Measurements from ENCODE around the gene LDLRAD1. TPM values are rescaled to one million over a fixed set of nuclear protein-coding genes. Genes with fewer than 3 reads are reported as not detected.
"Not testable (repeated sequence)": the region's sequence is repeated elsewhere in the genome, so short reads cannot be mapped to it uniquely, and the experiment has no call there.

The LDLRAD1 gene
- total RNA-seq, 1 experiment from 2014 or later: not detected

DNA sequence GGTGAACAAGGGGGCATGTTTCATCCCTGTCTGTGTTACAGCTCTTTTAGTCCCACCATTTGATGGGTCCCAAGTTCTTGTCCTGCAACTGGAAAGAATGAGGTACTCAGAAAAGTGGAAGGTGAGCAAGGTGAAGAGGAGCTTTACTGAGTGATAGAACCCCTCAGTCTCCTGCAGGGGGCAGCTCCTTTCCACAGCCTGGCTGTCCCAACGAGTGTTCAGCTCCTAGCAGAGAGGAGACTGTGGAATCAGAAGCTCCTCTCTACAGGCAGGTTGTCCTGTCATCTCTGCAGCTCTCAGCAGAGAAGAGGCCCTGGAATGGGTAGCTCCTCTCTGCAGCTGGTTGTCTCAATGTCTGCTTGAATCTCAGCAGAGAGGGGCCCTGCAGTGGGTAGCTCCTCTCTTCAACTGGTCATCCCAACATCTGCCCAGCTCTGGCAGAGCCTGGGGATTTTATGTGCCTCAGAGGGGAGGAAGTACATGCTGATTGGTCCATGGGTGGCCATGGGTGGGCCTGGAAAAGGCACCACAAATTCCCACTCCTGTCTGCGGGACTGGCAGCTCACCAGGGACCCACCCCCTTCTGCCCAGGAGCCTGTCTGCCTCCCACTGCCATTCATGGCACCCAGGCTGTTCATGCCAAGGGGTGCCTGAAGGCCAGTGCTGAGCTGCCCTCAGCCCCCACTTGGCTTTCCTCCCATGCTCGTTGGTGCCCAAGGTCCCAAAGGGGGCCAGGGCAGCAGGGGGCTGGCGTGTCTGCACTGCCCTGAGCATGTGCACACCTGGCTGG, 25.7 kb downstream of the LDLRAD1 start:
- no peak for DNase-seq (ENCODE audit: low spot score)

DNA sequence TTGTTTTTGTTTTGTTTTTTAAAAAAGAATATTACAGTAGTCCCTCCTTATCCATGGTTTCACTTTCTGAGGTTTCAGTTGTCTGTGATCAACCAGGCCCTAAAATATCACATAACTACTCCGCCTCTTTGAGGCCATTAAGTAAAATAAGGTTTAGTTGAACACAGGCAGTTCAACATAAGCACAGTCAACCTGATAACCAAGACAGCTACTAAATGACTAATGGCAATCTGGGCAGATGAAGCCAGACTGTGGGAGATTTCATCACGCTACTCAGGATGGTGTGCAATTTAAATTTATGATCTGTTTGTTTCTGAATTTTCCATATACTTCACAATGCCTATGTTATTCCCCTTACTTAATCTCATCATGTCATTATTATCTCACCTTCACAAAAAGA, 30.1 kb downstream of the LDLRAD1 start:
- DNase-seq (ENCODE audit: low spot score): no peak

GRCh38 chr1:53986458-53986857, 31.5 kb downstream of the LDLRAD1 start:
- no peak for DNase-seq (ENCODE audit: low spot score)

DNA sequence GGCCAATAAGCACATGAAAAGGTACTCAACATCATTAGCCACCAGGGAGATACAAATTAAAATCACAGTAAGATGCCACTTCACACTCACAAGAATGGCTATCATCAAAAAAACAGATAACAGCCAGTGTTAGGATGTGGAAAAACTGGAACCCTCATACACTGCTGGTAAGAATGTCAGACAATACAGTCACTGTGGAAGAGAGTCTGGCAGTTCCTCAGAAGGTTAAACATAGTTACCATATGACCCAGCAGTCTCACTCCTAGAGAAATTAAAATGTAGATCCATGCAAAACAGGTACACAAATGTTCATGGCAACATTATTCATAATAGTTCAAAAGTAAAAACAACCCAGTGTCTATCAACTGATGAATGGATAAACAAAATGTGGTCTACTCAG, 33.3 kb downstream of the LDLRAD1 start:
- DNase-seq (ENCODE audit: low spot score): no peak

DNA sequence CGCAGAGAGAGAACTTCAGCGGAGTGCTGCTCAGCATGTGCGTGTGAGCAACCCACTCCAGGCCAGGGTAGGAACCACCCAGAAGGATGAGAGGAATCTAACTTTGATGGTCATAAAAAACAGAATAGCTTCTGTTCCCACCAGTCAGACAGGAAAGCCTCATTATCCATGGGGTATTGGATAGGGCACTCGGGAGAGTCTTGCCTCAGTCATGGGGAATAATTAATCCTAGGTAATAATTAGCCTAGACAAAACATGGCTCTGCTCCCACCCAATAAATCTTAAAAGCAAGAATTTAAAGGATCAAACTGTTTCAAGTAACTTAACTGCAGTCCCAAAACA, 35.3 kb downstream of the LDLRAD1 start:
- DNase-seq (ENCODE audit: low spot score): no peak

GRCh38 chr1:53982034-53982762, 35.8 kb downstream of the LDLRAD1 start:
- DNase-seq (ENCODE audit: low spot score): no peak

DNA sequence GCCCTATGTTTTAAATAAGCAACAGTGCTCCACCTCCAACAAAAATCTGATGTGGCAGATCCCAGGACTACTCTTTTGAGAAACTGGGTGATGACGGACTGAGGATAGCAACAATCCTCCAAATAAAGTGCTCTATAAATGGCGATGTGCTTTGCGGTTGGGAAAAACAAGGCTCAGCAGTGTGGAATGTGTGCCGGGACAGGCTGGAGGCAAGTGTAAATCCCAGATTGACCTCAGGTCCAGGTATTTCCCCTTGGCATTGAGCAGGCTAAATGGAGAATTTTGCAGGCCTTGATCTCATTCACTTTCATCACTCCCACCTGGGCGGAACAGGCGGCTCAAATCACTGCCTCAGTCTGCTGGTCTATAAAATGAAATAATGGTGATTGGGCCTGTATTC, 36.8 kb downstream of the LDLRAD1 start:
- no peak for DNase-seq (ENCODE audit: low spot score)

- no peak for DNase-seq (ENCODE audit: low spot score)
Measured at GRCh38 chr1:53979712-53980450, 38.1 kb downstream of the LDLRAD1 start.

DNA sequence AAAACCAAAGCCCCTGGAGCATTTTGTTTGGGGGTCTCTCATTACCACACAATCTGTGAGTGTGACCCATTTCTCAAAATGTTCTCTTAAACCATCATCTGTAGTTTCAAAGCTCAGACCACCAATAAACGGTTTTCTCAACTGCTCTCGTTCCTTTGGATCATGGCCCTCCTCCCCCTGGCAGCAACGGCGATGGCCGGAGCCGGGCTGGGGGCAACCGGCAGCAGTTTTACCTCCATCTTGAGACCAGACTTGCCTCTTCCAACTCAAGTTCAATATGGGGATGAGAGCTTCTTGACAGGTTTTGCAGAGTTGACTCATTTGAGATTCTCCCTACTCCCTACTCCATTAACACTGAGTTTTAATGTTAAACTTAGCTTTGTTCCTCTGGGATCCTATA, 42.1 kb downstream of the LDLRAD1 start:
- DNase-seq (ENCODE audit: low spot score): no peak

GRCh38 chr1:53971718-53972117, 46.3 kb downstream of the LDLRAD1 start:
- DNase-seq (ENCODE audit: low spot score): no peak

DNA sequence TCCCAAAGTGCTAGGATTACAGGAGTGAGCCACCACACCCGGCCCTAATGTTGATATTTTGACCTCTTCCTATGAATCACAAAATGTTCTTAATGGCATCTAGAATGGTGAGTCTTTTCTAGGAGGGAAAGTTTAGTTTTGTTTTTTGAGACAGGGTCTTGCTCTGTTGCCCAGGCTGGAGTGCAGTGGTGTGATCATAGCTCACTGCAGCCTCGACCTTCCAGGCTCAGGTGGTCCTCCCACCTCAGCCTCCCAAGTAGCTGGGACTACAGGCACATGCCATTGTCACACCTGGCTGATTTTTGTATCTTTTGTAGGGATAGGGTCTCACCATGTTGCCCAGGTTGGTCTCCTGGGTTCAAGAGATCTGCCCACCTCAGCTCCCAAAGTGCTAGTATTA, 48.7 kb downstream of the LDLRAD1 start:
- DNase-seq (ENCODE audit: low spot score): not testable (repeated sequence)

GRCh38 chr1:53968125-53968513, 49.9 kb downstream of the LDLRAD1 start:
- no peak for DNase-seq (ENCODE audit: low spot score)

- DNase-seq (ENCODE audit: low spot score): no peak
Measured at GRCh38 chr1:53967409-53968124, 50.4 kb downstream of the LDLRAD1 start.

DNA sequence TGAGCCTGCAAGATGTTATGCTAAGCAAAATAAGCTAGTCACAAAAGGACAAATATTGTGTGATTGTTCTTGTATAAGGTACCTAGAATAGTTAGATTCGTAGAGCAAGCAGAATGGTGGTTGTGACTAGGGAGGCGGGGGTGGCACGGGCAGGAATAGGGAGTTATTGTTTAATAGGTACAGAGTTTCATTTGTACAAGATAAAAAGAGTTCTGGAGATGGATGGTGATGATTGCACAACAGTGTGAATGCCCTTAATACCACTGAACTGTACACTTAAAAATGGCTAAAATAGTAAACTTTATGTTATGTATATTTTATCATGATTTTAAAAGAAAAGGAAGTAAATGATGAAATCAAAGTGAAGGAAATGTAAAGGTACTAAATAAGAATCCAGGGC, 51.2 kb downstream of the LDLRAD1 start:
- DNase-seq (ENCODE audit: low spot score): no peak

DNA sequence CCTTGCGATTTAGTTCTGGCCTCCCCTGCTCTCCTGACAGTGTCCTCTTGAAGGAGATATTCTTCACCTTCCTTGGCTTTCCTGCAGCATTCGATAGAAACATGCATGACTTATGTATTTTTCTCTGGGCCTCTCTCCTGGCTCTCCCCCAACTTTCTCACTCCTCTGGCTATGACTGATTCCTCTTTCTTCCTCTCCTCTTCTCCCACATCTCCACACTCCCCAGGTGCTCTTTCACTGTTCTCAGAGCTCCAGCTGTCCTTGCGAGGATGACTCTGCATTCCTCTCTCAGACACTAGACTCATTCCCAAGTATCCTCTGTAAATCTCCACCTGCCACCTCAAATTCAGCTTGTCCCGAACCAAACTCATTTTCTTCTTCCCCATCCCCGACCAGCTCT, 53.9 kb downstream of the LDLRAD1 start:
- no peak for DNase-seq (ENCODE audit: low spot score)

DNA sequence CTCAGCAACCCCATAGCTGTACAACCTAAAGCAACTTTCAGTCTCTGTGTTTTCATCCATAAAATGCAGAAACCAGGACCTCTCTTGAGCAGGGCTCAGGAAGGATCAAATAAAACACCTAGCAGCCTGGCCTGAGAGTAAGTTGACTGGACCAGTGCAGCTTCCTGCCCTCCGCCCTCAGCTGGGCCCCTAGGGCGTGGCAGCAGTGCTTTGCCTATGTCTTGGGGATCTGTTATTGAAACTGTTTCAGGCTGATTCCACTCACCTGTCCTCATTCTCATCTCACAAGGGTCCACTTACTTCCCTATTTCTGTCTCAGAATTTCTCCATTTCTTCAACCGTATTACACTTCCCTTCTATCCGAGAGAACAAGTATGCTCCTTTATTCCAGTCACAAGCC, 54.5 kb downstream of the LDLRAD1 start:
- no peak for DNase-seq (ENCODE audit: low spot score)

GRCh38 chr1:53962395-53962794, 55.6 kb downstream of the LDLRAD1 start:
- no peak for DNase-seq (ENCODE audit: low spot score)

DNA sequence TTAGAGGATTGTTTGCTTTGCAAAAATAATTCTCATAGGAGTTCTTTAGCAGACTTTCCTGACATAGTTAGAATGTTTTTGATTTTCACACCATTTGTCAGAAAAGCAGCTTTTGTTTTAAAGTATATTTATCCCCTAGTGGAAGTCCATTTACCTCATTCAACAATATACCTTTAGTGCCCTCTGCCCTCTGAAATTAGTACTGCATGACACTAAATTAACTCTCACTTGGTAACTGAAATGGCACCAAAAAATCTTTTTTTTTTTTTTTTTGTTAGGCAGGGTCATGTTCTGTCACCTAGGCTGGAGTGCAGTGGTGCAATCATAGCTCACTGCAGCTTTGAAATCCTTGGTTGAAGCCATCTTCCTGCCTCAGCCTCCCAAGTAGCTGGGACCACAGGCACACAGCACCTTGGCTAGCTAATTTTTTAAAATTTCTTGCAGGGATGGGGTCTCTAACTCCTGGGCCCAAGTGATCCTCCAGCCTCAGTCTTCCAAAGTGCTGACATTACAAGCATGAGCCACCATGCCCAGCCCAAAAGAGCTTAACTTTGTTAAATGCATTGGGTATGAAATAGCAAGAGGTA, 58.2 kb downstream of the LDLRAD1 start:
- DNase-seq (ENCODE audit: low spot score): peak; percentile 40

Data from H4 (cell line).